SK-N-SH (cell line): ENCODE data around the gene AUTS2. TPM values are rescaled to one million over a fixed set of nuclear protein-coding genes. Genes with fewer than 3 reads are reported as not detected.
A peak's percentile ranks its signal among the peaks of the same experiment; 100 is the strongest.

Source experiments
- CTCF ChIA-PET: fragments of 300-600, 350-600 bp; formaldehyde crosslinking; extraction: SDS; loops from one replicate; lab custom pipeline; 2021; lab: Yijun Ruan, JAX
- POLR2A ChIA-PET: fragments of 350-600 bp; sonication (Branson Sonifier 250); formaldehyde crosslinking; extraction: SDS; loops from one replicate; lab custom pipeline; 2020; ENCODE audit warnings: antibody characterized with exemption, inconsistent platforms; lab: Yijun Ruan, JAX
- DNase-seq: peaks from one replicate; pipeline ENCODE4 v3.0.0; 2012
- H2AFZ ChIP-seq: fragments of 200-600 bp; sonication (generic); 2 replicates; pipeline ENCODE4 v1.8.1; 2016; ENCODE audit warnings: antibody characterized with exemption, mild to moderate bottlenecking, low read depth
- H3F3A ChIP-seq: fragments of 200-600 bp; sonication (generic); replicated peaks from 2 replicates; pipeline ENCODE3; 2016; ENCODE audit warnings: antibody characterized with exemption, mild to moderate bottlenecking; ENCODE audit not compliant: insufficient read depth
- H3K27ac ChIP-seq, 2 experiments: fragments of 200-500 bp in 1 of 2; fragments of 200-600 bp in 1 of 2; sonication (Bioruptor generic) in 1 of 2; sonication (generic), shearing (Covaris generic) in 1 of 2; 2 replicates each; pipeline versions ENCODE4 v1.5.1 to v1.6.1; 2014 to 2016; ENCODE audit warnings: low read depth in 2 of 2, inconsistent platforms in 1 of 2, low read length in 1 of 2, mild to moderate bottlenecking in 1 of 2, mixed read lengths in 1 of 2
- H3K27me3 ChIP-seq: fragments of 200-600 bp; sonication (generic), shearing (Covaris generic); 2 replicates; pipeline ENCODE4 v1.6.1; 2016; ENCODE audit warnings: mixed run types; ENCODE audit not compliant: insufficient read depth
- H3K36me3 ChIP-seq, 2 experiments: fragments of 200-500 bp in 1 of 2; fragments of 200-600 bp in 1 of 2; sonication (Bioruptor generic) in 1 of 2; sonication (generic) in 1 of 2; replicated peaks in 1 of 2; 2 replicates each; pipeline versions ENCODE3 to v1.5.1; 2014 to 2016; ENCODE audit warnings: low read length in 1 of 2, mild to moderate bottlenecking in 1 of 2; ENCODE audit not compliant: insufficient read depth in 2 of 2, control insufficient read depth in 1 of 2
- H3K4me1 ChIP-seq, 2 experiments: fragments of 200-500 bp in 1 of 2; fragments of 200-600 bp in 1 of 2; sonication (Bioruptor generic) in 1 of 2; sonication (generic), shearing (Covaris generic) in 1 of 2; 2 replicates each; pipeline versions ENCODE4 v1.5.1 to v1.6.1; 2014 to 2016; ENCODE audit warnings: low read depth in 1 of 2, low read length in 1 of 2, mixed run types in 1 of 2; ENCODE audit not compliant: insufficient read depth in 2 of 2, control insufficient read depth in 1 of 2
- H3K4me2 ChIP-seq: fragments of 200-600 bp; sonication (generic), shearing (Covaris generic); 2 replicates; pipeline ENCODE4 v1.6.1; 2017; ENCODE audit warnings: mixed run types
- H3K4me3 ChIP-seq, 2 experiments: fragments of 200-500 bp in 1 of 2; fragments of 200-600 bp in 1 of 2; sonication (Bioruptor generic) in 1 of 2; sonication (generic), shearing (Covaris generic) in 1 of 2; 2 replicates each; pipeline versions ENCODE4 v1.5.1 to v1.8.1; 2014 to 2016; ENCODE audit warnings: low read depth in 2 of 2, inconsistent platforms in 1 of 2, low read length in 1 of 2, mild to moderate bottlenecking in 1 of 2, mixed read lengths in 1 of 2, moderate library complexity in 1 of 2
- H3K79me2 ChIP-seq: fragments of 200-600 bp; sonication (generic); 2 replicates; pipeline ENCODE4 v1.8.1; 2017; ENCODE audit warnings: mild to moderate bottlenecking; ENCODE audit not compliant: insufficient read depth
- H3K9ac ChIP-seq: fragments of 200-600 bp; sonication (generic); 2 replicates; pipeline ENCODE4 v1.6.1; 2017; ENCODE audit warnings: mixed run types
- H3K9me2 ChIP-seq: fragments of 200-600 bp; sonication (generic); 2 replicates; pipeline ENCODE4 v1.6.1; 2017; ENCODE audit warnings: mixed run types
- H3K9me3 ChIP-seq: fragments of 200-600 bp; sonication (generic); 2 replicates; pipeline ENCODE4 v1.6.1; 2017; ENCODE audit warnings: mixed run types, mild to moderate bottlenecking, moderate library complexity
- H4K20me1 ChIP-seq: fragments of 200-600 bp; sonication (generic); 2 replicates; pipeline ENCODE4 v1.6.1; 2017; ENCODE audit warnings: mild to moderate bottlenecking, mixed run types; ENCODE audit not compliant: insufficient read depth
- GABPA ChIP-seq: IDR thresholded peaks from 2 replicates; pipeline ENCODE4 v1.4.0; 2012; ENCODE audit warnings: low read depth, mild to moderate bottlenecking
- GATA2 ChIP-seq: sonication (generic); formaldehyde crosslinking; IDR thresholded peaks from 2 replicates; pipeline ENCODE4 v1.5.0; 2020; ENCODE audit warnings: mild to moderate bottlenecking, missing genetic modification reagents
- JUND ChIP-seq: IDR thresholded peaks from 2 replicates; pipeline ENCODE4 v1.4.0; 2012
- MAX ChIP-seq: IDR thresholded peaks from 2 replicates; pipeline ENCODE4 v1.4.0; 2012; ENCODE audit warnings: low read depth
- NFIC ChIP-seq: IDR thresholded peaks from 2 replicates; pipeline ENCODE4 v1.4.0; 2012; ENCODE audit warnings: borderline replicate concordance
- RAD21 ChIP-seq: IDR thresholded peaks from 2 replicates; pipeline ENCODE4 v1.6.1; 2012; ENCODE audit warnings: mild to moderate bottlenecking, low read length
- RCOR1 ChIP-seq: fragments of 150-350 bp; IDR thresholded peaks from 2 replicates; pipeline ENCODE4 v1.6.1; 2017; ENCODE audit warnings: antibody characterized with exemption, low read length
- REST ChIP-seq: IDR thresholded peaks from 2 replicates; pipeline ENCODE4 v1.6.1; 2012; ENCODE audit warnings: mild to moderate bottlenecking, low read depth, low read length, moderate library complexity
- RXRA ChIP-seq: IDR thresholded peaks from 2 replicates; pipeline ENCODE4 v1.4.0; 2012; ENCODE audit warnings: low read depth, mild to moderate bottlenecking, borderline replicate concordance
- SIN3A ChIP-seq: IDR thresholded peaks from 2 replicates; pipeline ENCODE4 v1.6.1; 2012; ENCODE audit warnings: low read depth, mild to moderate bottlenecking, low read length, moderate library complexity, borderline replicate concordance
- TAF1 ChIP-seq: IDR thresholded peaks from 2 replicates; pipeline ENCODE4 v1.6.1; 2012; ENCODE audit warnings: low read depth, mild to moderate bottlenecking, low read length, moderate library complexity, borderline replicate concordance
- TCF12 ChIP-seq: IDR thresholded peaks from 2 replicates; pipeline ENCODE4 v1.4.0; 2012
- USF2 ChIP-seq: fragments of 150-350 bp; IDR thresholded peaks from 2 replicates; pipeline ENCODE4 v1.6.1; 2017; ENCODE audit warnings: antibody characterized with exemption, low read length, low read depth, borderline replicate concordance
- WGBS: methylation state at CpG from one replicate; pipeline ENCODE4 v1.1.6; 2017; ENCODE audit warnings: low lambda C conversion rate; 5-methylcytosine and 5-hydroxymethylcytosine counted together
- polyA plus RNA-seq, 3 experiments: library from polyadenylated mRNA; depleted of rRNA; stranded (reverse); fragments of >200 nt; gene quantifications; 2 replicates each; pipeline ENCODE4 v1.2.3, GENCODE V29; 2012
- TF ChIP-seq, protein P1 (sequence below): IDR thresholded peaks from 2 replicates; pipeline ENCODE4 v1.4.0; 2012; ENCODE audit warnings: low read depth, borderline replicate concordance

Gene AUTS2
- polyA plus RNA-seq, 1 of the 3 experiments (the other 2 are of a cell fraction), result 15.6 TPM

DNA sequence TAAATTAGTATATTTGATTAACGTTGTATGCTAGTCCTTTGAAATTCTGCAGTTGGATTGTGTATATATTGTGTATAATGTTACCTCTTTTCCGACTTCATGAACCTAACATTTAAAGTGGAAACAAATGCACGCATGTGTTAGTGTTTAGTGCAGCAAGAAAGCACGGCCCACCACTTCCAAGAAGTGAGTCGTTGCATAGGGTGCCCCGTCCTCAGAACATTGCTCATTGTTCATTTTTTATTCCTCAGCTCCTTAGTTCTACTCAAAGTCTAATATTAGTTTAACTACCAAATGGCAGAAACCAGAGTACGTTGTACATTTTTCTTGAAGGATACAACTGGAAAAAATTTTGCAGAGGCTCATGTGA is 407.6 kb downstream of the AUTS2 start:
- DNase-seq, result no peak
- Histone ChIP-seq H2AFZ (0 out of 2 replicates have a peak overlapping the region, but pooled peaks have one; percentile 6), H3K27ac (peak overlapping the region; percentile 10 to 79; a peak in 3 of 4 replicates), H3K9me2 (no peaks in the 10 kb centered on the region), H3K9ac (no peak overlapping the region), H4K20me1 (no peaks in the 10 kb centered on the region; the same call in 1 of the 2 replicates), H3K4me1 (peaks cover 10 to 18% of the 10 kb centered on the region in 2 experiments; a peak in 3 of 4 replicates), H3K27me3 (no peaks in the 10 kb centered on the region), H3F3A (peaks cover 16% of the 10 kb centered on the region), H3K9me3 (no peaks in the 10 kb centered on the region), H3K79me2 (no peaks in the 10 kb centered on the region), H3K4me3 (0 out of 4 replicates have a peak overlapping the region, but pooled peaks of 1 of the 2 experiments have one; percentile 3), H3K36me3 (no peaks in the 10 kb centered on the region), H3K4me2 (peak overlapping the region; percentile 21; the same call in 1 of the 2 replicates)
- ChIA-PET POLR2A (interaction anchor here (0.7 kb wide), 2 partner anchors 27 to 100 kb away, joined by 3 read pairs; no protein-coding TSS in a partner anchor), CTCF (interaction anchor here (0.6 to 1.4 kb wide), 4 partner anchors 19 to 262 kb away, joined by 3 read pairs; no protein-coding TSS in a partner anchor)
- no peak for TF ChIP-seq NFIC
- no peak for TF ChIP-seq USF2
- no peak for TF ChIP-seq SIN3A
- no peak for TF ChIP-seq TAF1
- TF ChIP-seq, protein P1, sequence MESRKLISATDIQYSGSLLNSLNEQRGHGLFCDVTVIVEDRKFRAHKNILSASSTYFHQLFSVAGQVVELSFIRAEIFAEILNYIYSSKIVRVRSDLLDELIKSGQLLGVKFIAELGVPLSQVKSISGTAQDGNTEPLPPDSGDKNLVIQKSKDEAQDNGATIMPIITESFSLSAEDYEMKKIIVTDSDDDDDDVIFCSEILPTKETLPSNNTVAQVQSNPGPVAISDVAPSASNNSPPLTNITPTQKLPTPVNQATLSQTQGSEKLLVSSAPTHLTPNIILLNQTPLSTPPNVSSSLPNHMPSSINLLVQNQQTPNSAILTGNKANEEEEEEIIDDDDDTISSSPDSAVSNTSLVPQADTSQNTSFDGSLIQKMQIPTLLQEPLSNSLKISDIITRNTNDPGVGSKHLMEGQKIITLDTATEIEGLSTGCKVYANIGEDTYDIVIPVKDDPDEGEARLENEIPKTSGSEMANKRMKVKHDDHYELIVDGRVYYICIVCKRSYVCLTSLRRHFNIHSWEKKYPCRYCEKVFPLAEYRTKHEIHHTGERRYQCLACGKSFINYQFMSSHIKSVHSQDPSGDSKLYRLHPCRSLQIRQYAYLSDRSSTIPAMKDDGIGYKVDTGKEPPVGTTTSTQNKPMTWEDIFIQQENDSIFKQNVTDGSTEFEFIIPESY, result no peak
- TF ChIP-seq RCOR1, result no peak
- no peak for TF ChIP-seq GATA2 (CRISPR knock-in tag)
- TF ChIP-seq TCF12, result no peak
- TF ChIP-seq GABPA, result no peak
- no peak for TF ChIP-seq RAD21
- no peak for TF ChIP-seq RXRA
- no peak for TF ChIP-seq JUND
- no peak for TF ChIP-seq MAX
- TF ChIP-seq REST, result no peak
- 58% methylated on average over 7 of the region's 7 CpGs for WGBS
